HG02852 (cell line): Measurements from ENCODE around the gene CHST14.

ENCODE experiments used
- ATAC-seq: cut with Tn5 transposase; IDR thresholded peaks from one replicate; pipeline ENCODE4 v1.9.1; 2021; ENCODE audit warnings: mild to moderate bottlenecking, moderate library complexity; ENCODE audit not compliant: unreplicated experiment

Gene CHST14

GRCh38 chr15:40470423-40471104 lies at the start of gene CHST14:
TSS of gene CHST14 (plus strand) at chr15:40470984. CDS start at chr15:40471214, 230 bp downstream.
- peak; percentile 75 for ATAC-seq

GRCh38 chr15:40421246-40422157 lies 49.3 kb upstream of the CHST14 start:
- ATAC-seq, result no peak

GRCh38 chr15:40424483-40425115 lies 46.2 kb upstream of the CHST14 start:
- no peak for ATAC-seq

GRCh38 chr15:40425681-40426080 lies 45.1 kb upstream of the CHST14 start:
- no peak for ATAC-seq

- ATAC-seq, result no peak
Observed at GRCh38 chr15:40427188-40427587, 43.6 kb upstream of the CHST14 start.

GRCh38 chr15:40428185-40428584 lies 42.6 kb upstream of the CHST14 start:
- no peak for ATAC-seq

GRCh38 chr15:40429068-40429710 lies 41.6 kb upstream of the CHST14 start:
- ATAC-seq, result no peak

- no peak for ATAC-seq
Observed at GRCh38 chr15:40430271-40430805, 40.4 kb upstream of the CHST14 start.

- ATAC-seq, result no peak
Observed at GRCh38 chr15:40435023-40435709, 35.6 kb upstream of the CHST14 start.

- no peak for ATAC-seq
Observed at GRCh38 chr15:40435710-40436089, 35.1 kb upstream of the CHST14 start.

GRCh38 chr15:40436116-40436891 lies 34.5 kb upstream of the CHST14 start:
- no peak for ATAC-seq

- no peak for ATAC-seq
Observed at GRCh38 chr15:40436892-40437751, 33.7 kb upstream of the CHST14 start.

GRCh38 chr15:40437752-40438687 lies 32.8 kb upstream of the CHST14 start:
- no peak for ATAC-seq

- ATAC-seq, result no peak
Observed at GRCh38 chr15:40438712-40439111, 32.1 kb upstream of the CHST14 start.

GRCh38 chr15:40439461-40439959 lies 31.3 kb upstream of the CHST14 start:
- ATAC-seq, result no peak

- no peak for ATAC-seq
Observed at GRCh38 chr15:40439960-40440742, 30.6 kb upstream of the CHST14 start.
